ENCODE measurements around the gene FCHSD2. TPM values are rescaled to one million over a fixed set of nuclear protein-coding genes. Genes with fewer than 3 reads are reported as not detected.
A peak's percentile ranks its signal among the peaks of the same experiment; 100 is the strongest.

The FCHSD2 gene
- total and polyA plus RNA-seq, 2 donors (not counting 3 experiments of a cell fraction or from before 2014, with no cell fraction given), result 20.8 to 56.9 TPM

DNA sequence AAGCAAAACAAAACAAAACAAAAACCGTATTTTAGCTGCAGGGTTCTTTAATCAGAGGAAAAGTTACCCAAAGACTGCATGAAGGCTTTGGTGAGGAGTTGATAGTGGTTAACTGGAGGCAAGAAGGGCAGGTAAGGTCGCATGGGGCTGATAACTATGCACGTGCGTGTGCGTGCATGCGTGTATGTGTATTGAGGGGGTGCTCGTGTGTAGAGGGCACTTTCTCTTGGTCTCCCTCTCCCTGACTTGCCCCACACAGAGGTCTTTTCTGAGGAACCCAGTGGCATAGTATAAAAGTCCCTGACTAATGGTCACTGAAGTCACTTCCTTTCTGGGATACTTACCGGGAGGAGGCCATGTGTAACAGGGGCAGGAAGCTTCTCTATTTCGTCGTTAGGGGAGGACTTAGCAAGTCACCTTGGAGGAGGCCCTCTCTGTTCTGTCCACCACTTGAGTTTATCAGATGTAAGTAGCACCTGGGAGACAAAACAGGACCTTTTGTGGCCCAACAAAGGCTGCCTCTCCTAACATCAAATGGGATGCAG is 20.1 kb upstream of the FCHSD2 start:
- TF ChIP-seq GATA2 (IDR thresholded peaks at IDR 0.05; ENCODE audit: insufficient read depth, insufficient read length, low read depth, low read length) (no peak), JUN (IDR thresholded peaks at IDR 0.05; ENCODE audit: borderline replicate concordance, insufficient read depth, insufficient read length, low read depth) (no peak), EZH2 (IDR thresholded peaks at IDR 0.05; ENCODE audit: borderline replicate concordance, low read depth, low read length, severe bottlenecking) (no peak), POLR2AphosphoS5 (IDR thresholded peaks at IDR 0.05; ENCODE audit: insufficient read depth, low read depth, low read length) (no peak), MYC (IDR thresholded peaks at IDR 0.05; ENCODE audit: low read depth, low read length) (no peak)
- H3K4me2 ChIP-seq (ENCODE audit: insufficient read depth, low read length), result no peak overlapping the region
- H3K9ac ChIP-seq (replicated peaks; ENCODE audit: extremely low read depth, insufficient read depth, low read length), result no peak overlapping the region
- no peaks in the 10 kb centered on the region for H4K20me1 ChIP-seq (replicated peaks; ENCODE audit: control insufficient read depth, extremely low read depth, insufficient read depth, low read length)
- no peaks in the 10 kb centered on the region for H3K9me1 ChIP-seq (replicated peaks; ENCODE audit: control insufficient read depth, extremely low read depth, insufficient read depth, low read length)
- H3K4me3 ChIP-seq (replicated peaks in 1 of 3; ENCODE audit: insufficient read depth in 1 of 3, low read depth in 1 of 3, low read length in 3 of 3), result no peak overlapping the region
- intact Hi-C loops (cut with micrococcal nuclease) (no loop called here), dilution Hi-C loops (cut with MboI; ENCODE audit: extremely low pct_ligation_motif_present, low sequenced_read_pairs) (no loop called here)
- H2AFZ ChIP-seq (ENCODE audit: low read depth, low read length), result peak overlapping the region; percentile 42
- H3K36me3 ChIP-seq (ENCODE audit: control insufficient read depth in 2 of 2, extremely low read depth in 1 of 2, insufficient read depth in 2 of 2, low read length in 2 of 2), result no peaks in the 10 kb centered on the region
- ChIA-PET POLR2A (no interaction called here), CTCF (interaction anchor here (1.2 to 3.7 kb wide), 4 partner anchors 11 to 331 kb away, joined by 4 to 21 read pairs (median 13); no protein-coding TSS in a partner anchor)
- no peaks in the 10 kb centered on the region for H3K79me2 ChIP-seq (ENCODE audit: control insufficient read depth, insufficient read depth, low read length)
- no peak for DNase-seq (ENCODE audit: low read depth, low spot score)
- no peaks in the 10 kb centered on the region for H3K9me3 ChIP-seq (replicated peaks; ENCODE audit: control insufficient read depth, insufficient read depth, low read length)
- no peaks in the 10 kb centered on the region for H3K27me3 ChIP-seq (ENCODE audit: control insufficient read depth in 2 of 2, insufficient read depth in 2 of 2, low read length in 2 of 2)
- peaks cover 2% of the 10 kb centered on the region for H3K4me1 ChIP-seq (ENCODE audit: control insufficient read depth, extremely low read depth, insufficient read depth, low read length)
- no TSS peak for BruUV-seq (replicated peaks)
- no peak overlapping the region for H3K27ac ChIP-seq (ENCODE audit: insufficient read depth, low read depth, low read length)
- no peak for FAIRE-seq

DNA sequence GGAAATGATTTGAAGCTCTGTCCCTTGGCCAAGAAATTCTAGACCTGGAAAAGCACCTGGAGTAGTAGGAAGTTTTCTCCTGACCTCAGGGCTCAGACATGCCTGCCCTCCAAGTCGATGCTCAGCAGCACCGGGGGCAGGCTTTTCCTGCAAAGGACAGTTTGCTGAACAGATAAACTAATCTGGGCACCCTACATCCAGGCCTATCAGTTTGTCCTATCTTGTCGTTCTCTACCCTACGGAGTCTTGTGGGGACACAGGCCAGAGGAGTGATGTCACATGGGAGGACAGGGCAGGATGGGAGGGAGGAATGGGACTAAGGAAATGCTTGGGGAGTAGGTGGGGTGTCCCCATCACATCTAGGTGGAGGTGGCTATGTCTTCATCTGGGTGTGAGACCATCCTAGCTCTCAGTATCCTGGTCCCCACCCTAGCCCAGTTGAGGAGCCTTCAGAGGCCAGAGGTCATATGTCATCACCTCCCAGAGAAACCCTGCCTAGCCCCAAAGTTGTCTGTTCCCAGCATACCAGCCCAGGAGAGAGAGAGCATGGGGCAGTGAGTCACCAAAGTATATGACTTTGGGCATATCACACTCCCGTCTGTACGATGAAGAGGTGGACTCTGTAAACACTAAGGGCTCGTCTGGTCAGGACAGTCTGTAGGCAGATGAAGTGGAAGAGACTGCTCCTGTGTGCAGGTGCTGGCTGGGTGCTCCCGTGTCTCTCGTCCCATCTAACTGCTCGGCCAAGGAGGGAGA is 18.1 kb upstream of the FCHSD2 start:
- H3K4me1 ChIP-seq (ENCODE audit: control insufficient read depth, extremely low read depth, insufficient read depth, low read length), result no peaks in the 10 kb centered on the region
- H3K27ac ChIP-seq (ENCODE audit: insufficient read depth, low read depth, low read length), result no peak overlapping the region
- H3K27me3 ChIP-seq (ENCODE audit: control insufficient read depth in 2 of 2, insufficient read depth in 2 of 2, low read length in 2 of 2), result no peaks in the 10 kb centered on the region
- no peak overlapping the region for H3K9ac ChIP-seq (replicated peaks; ENCODE audit: extremely low read depth, insufficient read depth, low read length)
- H3K36me3 ChIP-seq (ENCODE audit: control insufficient read depth in 2 of 2, extremely low read depth in 1 of 2, insufficient read depth in 2 of 2, low read length in 2 of 2), result no peaks in the 10 kb centered on the region
- TF ChIP-seq GATA2 (IDR thresholded peaks at IDR 0.05; ENCODE audit: insufficient read depth, insufficient read length, low read depth, low read length), result no peak
- dilution Hi-C loops (cut with MboI; ENCODE audit: extremely low pct_ligation_motif_present, low sequenced_read_pairs), result no loop called here
- no peak overlapping the region for H3K4me3 ChIP-seq (replicated peaks in 1 of 3; ENCODE audit: insufficient read depth in 1 of 3, low read depth in 1 of 3, low read length in 3 of 3)
- ChIA-PET CTCF (interaction anchor here (1.1 to 2.1 kb wide), 3 partner anchors 18 to 270 kb away, joined by 3 to 5 read pairs (median 4); no protein-coding TSS in a partner anchor), POLR2A (interaction anchor here (1.2 kb wide), 1 partner anchor 18 kb away, joined by 3 read pairs; the partner anchor contains the start of gene FCHSD2)
- no peaks in the 10 kb centered on the region for H3K79me2 ChIP-seq (ENCODE audit: control insufficient read depth, insufficient read depth, low read length)
- intact Hi-C loops (cut with micrococcal nuclease), result no loop called here
- H2AFZ ChIP-seq (ENCODE audit: low read depth, low read length), result no peak overlapping the region
- no peak overlapping the region for H3K4me2 ChIP-seq (ENCODE audit: insufficient read depth, low read length)
- no peaks in the 10 kb centered on the region for H3K9me3 ChIP-seq (replicated peaks; ENCODE audit: control insufficient read depth, insufficient read depth, low read length)
- BruUV-seq (replicated peaks), result no TSS peak
- FAIRE-seq (no peak), DNase-seq (ENCODE audit: low read depth, low spot score) (no peak)
- H3K9me1 ChIP-seq (replicated peaks; ENCODE audit: control insufficient read depth, extremely low read depth, insufficient read depth, low read length), result no peaks in the 10 kb centered on the region
- H4K20me1 ChIP-seq (replicated peaks; ENCODE audit: control insufficient read depth, extremely low read depth, insufficient read depth, low read length), result no peaks in the 10 kb centered on the region

All from endothelial cell of umbilical vein (primary cell).